Upper lobe of right lung (tissue), 1 donor: ENCODE data around the gene GNG8. TPM values are rescaled to one million over a fixed set of nuclear protein-coding genes. Genes with fewer than 3 reads are reported as not detected.

ENCODE experiments used
- ATAC-seq: fragments of 200-7000 bp; cut with Tn5 transposase; one replicate; pipeline ENCODE4 v1.9.1; 2020; ENCODE audit warnings: mild to moderate bottlenecking, moderate library complexity
- DNase-seq: peaks from one replicate; pipeline ENCODE4 v3.0.0-alpha.2; 2020
- H3K27ac ChIP-seq: fragments of 200-600 bp; one replicate; pipeline ENCODE4 v1.8.0; 2022
- H3K27me3 ChIP-seq: fragments of 200-600 bp; one replicate; pipeline ENCODE4 v1.8.0; 2022; ENCODE audit warnings: mild to moderate bottlenecking
- H3K36me3 ChIP-seq: fragments of 200-600 bp; one replicate; pipeline ENCODE4 v1.8.0; 2022
- H3K4me1 ChIP-seq: fragments of 200-600 bp; one replicate; pipeline ENCODE4 v1.8.0; 2022
- H3K4me3 ChIP-seq: fragments of 200-600 bp; one replicate; pipeline ENCODE4 v1.8.0; 2022; ENCODE audit warnings: mild to moderate bottlenecking
- H3K9me3 ChIP-seq: fragments of 200-600 bp; one replicate; pipeline ENCODE4 v1.8.0; 2022
- intact Hi-C: fragments of 100-400 bp; cut with DNase I; formaldehyde crosslinking; loops from one replicate; pipeline ENCODE4 v1.11.0; 2022
- total RNA-seq: library from RNA; stranded (reverse); fragmentation: NEBNext Ultra II Directional; extraction: Animal tissue kit (Norgen Biotek cat#: 25700); gene quantifications from one replicate; pipeline ENCODE4 v1.2.1, GENCODE V29; 2021
- TF ChIP-seq, protein P1 (sequence below): fragments of 200-600 bp; IDR thresholded peaks from one replicate; pipeline ENCODE4 v1.8.0; 2022; ENCODE audit warnings: antibody characterized with exemption
- donor health status: DM: no; HTN: yes; CAD: no; lungs with severe emphysema.

Gene GNG8
- total RNA-seq, 1 donor from 2014 or later = not detected

DNA sequence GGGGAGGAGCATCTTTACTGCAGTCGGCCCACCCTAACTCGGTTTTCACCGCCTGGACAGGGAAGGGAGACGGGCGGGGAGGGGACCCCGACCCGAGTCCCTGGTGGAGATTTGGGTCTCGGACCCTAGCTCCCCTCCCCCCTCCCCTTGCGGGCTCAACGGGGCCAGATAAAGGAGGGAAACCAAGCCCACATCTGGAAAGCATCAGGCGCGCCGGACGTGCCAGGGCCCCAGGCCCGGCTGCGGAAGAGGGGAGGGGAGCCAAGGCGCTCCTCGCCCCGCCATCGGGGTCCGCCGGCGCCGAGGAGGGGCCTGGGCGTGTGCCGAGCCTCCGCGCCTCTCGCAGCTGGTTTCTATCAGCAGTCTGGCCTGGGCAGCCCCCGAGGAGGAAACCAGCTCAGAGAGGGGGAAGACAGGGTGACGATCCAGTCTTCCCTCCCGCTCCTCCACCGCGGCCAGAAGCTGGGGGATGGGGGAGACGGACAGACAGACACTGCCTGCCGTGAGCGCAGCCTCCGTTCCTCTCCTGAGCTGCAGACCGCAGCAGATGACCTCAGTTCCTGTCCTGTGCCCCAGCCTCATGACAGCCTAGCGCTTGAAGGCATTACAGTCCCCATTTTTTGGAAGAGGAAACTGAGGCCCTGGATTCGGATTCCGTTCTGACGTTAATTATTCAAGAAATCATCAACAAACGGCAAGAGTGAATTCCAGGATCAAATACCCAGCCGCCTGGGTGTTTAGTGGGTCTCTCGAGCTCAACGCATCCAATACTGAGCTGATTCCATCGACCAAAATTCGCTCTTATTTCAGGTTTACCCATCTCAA, 3.6 kb upstream of the GNG8 start:
- TF ChIP-seq, protein P1, sequence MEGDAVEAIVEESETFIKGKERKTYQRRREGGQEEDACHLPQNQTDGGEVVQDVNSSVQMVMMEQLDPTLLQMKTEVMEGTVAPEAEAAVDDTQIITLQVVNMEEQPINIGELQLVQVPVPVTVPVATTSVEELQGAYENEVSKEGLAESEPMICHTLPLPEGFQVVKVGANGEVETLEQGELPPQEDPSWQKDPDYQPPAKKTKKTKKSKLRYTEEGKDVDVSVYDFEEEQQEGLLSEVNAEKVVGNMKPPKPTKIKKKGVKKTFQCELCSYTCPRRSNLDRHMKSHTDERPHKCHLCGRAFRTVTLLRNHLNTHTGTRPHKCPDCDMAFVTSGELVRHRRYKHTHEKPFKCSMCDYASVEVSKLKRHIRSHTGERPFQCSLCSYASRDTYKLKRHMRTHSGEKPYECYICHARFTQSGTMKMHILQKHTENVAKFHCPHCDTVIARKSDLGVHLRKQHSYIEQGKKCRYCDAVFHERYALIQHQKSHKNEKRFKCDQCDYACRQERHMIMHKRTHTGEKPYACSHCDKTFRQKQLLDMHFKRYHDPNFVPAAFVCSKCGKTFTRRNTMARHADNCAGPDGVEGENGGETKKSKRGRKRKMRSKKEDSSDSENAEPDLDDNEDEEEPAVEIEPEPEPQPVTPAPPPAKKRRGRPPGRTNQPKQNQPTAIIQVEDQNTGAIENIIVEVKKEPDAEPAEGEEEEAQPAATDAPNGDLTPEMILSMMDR = no peak
- peaks cover 18% of the 10 kb centered on the region for H3K4me1 ChIP-seq

DNA sequence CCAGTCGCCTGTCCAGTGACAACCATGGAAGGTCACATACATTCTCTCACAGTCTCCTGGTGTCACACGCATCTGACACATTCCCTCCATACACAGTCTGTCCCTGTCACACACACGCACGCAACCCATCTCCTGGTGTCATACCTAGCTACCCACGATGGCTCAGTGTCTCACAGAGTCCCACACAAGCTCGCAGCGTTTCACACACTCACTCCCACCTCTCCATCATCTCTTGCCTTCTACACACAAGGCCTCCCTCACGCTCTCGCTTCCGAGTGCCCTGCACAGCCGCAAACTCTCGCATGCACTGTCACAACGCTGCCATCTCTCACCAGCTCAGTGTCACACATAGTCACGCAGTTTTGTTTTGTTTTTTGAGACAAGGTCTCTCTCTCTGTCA, 1.2 kb upstream of the GNG8 start:
- DNase-seq = no peak
- intact Hi-C loops = no loop called here
- ATAC-seq = no peak
- no peaks in the 10 kb centered on the region for H3K36me3 ChIP-seq
- H3K4me3 ChIP-seq = no peak overlapping the region
- H3K9me3 ChIP-seq = no peaks in the 10 kb centered on the region
- no peak overlapping the region for H3K27ac ChIP-seq
- H3K4me1 ChIP-seq = peaks cover 26% of the 10 kb centered on the region
- peaks cover 23% of the 10 kb centered on the region for H3K27me3 ChIP-seq
- TF ChIP-seq, protein P1 = no peak

More for the DNA sequence above, 3.6 kb upstream of the GNG8 start:
- DNase-seq (peak; percentile 77), ATAC-seq (peak; percentile 57)
- Histone ChIP-seq H3K27ac (peak overlapping the region; percentile 51), H3K27me3 (peaks cover 12% of the 10 kb centered on the region), H3K4me3 (peak overlapping the region; percentile 41), H3K36me3 (no peaks in the 10 kb centered on the region), H3K9me3 (no peaks in the 10 kb centered on the region)
- intact Hi-C loops = no loop called here

DNA sequence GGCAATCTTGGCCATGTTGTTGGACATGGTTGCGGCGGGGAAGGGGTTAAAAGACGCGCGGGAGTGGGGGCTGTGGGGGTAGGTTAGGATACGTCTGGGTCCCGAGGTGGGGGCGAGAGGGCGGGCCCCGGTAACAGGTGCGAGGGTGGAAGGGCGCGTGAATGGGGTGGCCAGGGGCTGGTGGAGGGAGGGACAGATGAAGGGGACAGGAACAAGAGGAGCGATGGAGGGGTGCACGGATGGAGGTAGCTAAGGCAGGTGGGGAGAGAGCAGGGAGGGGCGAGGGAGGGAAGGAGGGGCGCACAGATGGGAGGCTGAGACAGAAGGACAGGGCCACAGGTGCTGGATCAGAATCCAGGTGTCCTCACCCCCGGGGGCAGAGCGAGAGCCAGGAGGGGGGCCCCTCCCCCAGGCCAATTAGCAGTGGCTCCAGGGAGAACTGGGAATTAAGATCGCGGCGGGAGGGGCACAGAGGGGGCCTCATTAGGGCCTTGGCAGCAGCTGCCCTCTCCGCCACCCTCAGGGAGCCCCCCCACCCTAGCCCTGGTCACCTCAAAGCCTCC, 1.3 kb downstream of the GNG8 start:
- Histone ChIP-seq H3K27ac (no peak overlapping the region), H3K36me3 (no peaks in the 10 kb centered on the region), H3K4me1 (peaks cover 29% of the 10 kb centered on the region), H3K4me3 (no peak overlapping the region), H3K27me3 (peaks cover 21% of the 10 kb centered on the region), H3K9me3 (no peaks in the 10 kb centered on the region)
- intact Hi-C loops = no loop called here
- DNase-seq (peak; percentile 67), ATAC-seq (no peak)
- TF ChIP-seq, protein P1 = no peak

DNA sequence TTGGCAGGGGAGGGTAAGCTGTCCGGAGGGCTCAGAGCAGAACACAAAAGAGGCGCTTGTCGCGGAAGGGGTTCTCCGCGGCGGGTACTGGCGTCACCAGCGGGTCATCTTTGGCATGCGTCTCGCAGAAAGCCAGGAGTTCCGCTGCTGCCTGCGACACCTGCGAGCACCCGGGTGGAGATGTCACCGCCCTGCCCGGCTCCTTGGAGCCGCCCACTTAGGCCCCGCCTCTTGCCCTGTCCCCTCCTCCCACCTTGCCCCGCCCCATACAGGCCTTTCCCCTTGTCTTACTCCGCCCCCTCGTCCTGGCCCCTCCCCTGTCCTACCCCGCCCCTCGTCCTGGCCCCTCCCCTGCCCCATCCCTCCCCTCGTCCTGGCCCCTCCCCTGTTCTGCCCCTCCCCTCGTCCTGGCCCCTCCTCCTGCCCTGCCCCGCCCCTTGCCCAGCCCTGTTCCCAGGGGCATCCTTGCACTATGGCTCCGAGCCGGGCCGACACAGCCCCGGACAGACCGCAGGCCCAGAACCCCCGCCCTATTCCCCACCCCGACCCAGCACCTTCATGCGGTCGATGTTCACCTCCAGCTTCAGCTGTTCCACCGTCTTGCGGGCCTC, 1.9 kb downstream of the GNG8 start:
- Histone ChIP-seq H3K36me3 (no peaks in the 10 kb centered on the region), H3K27me3 (peaks cover 21% of the 10 kb centered on the region), H3K4me3 (peak overlapping the region; percentile 33), H3K9me3 (no peaks in the 10 kb centered on the region), H3K4me1 (peaks cover 27% of the 10 kb centered on the region), H3K27ac (no peak overlapping the region)
- ATAC-seq (peak; percentile 87), DNase-seq (peak; percentile 92)
- intact Hi-C loops = no loop called here
- TF ChIP-seq, protein P1 = no peak

DNA sequence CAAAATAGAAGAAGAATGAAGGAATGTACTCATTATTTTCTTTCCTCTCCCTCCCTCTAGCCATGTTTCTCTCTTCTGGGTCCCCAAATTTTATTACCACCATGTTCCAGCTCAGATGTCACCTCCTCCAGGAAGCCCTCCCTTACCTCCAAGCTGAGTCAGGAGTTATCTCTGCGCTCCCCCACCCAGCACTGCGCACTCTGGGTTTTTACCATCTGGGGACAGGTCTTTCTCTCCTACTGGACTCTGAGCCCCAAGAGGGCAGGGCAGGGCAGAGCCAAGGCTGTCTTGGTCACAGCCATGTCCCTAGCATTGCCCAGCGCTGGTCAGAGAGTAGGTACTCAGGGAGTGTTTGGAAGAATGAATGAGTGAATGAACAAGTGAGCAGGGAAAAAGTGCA, 2.9 kb downstream of the GNG8 start:
- no peak overlapping the region for H3K27ac ChIP-seq
- intact Hi-C loops = no loop called here
- ATAC-seq = no peak
- peaks cover 21% of the 10 kb centered on the region for H3K27me3 ChIP-seq
- DNase-seq = no peak
- H3K36me3 ChIP-seq = no peaks in the 10 kb centered on the region
- TF ChIP-seq, protein P1 = no peak
- no peak overlapping the region for H3K4me3 ChIP-seq
- peaks cover 19% of the 10 kb centered on the region for H3K4me1 ChIP-seq
- H3K9me3 ChIP-seq = no peaks in the 10 kb centered on the region
